Measurements from ENCODE around the gene ARV1. TPM values are rescaled to one million over a fixed set of nuclear protein-coding genes. Genes with fewer than 3 reads are reported as not detected.
A peak's percentile ranks its signal among the peaks of the same experiment; 100 is the strongest.

ARV1 gene
- total and polyA plus RNA-seq, 2 of the 13 experiments (the other 11 are each of a cell fraction or from before 2014, with no cell fraction given), result 13.0 to 15.2 TPM

GRCh38 chr1:231039161-231040018 lies 60.5 kb downstream of the ARV1 start:
- BruUV-seq (replicated peaks), result no TSS peak
- no peaks in the 10 kb centered on the region for H4K20me1 ChIP-seq (ENCODE audit: insufficient read depth, low read length)
- no peak for DNase-seq (ENCODE audit: low spot score)
- H3K9ac ChIP-seq (ENCODE audit: insufficient read depth, low read depth, low read length), result 0 out of 2 replicates have a peak overlapping the region, but pooled peaks have one; percentile 29
- CTCF ChIA-PET (ENCODE audit: low intra/inter-chr PET ratio, low total read pairs), result no interaction called here
- intact Hi-C loops (cut with micrococcal nuclease; ENCODE audit: unreplicated experiment) (no loop called here), in situ Hi-C loops (cut with HindIII; ENCODE audit: extremely low pct_ligation_motif_present, low pct_unique_long_range_greater_than_20kb) (no loop called here)
- H3K27me3 ChIP-seq (ENCODE audit: control insufficient read depth in 1 of 2, insufficient read depth in 2 of 2, low read length in 2 of 2), result peaks cover 7 to 43% of the 10 kb centered on the region in 2 experiments
- H3K9me3 ChIP-seq (ENCODE audit: low read length), result peaks cover 2% of the 10 kb centered on the region
- H3K4me2 ChIP-seq (ENCODE audit: low read depth, low read length), result peak overlapping the region; percentile 91
- ATAC-seq, result peak; percentile 68
- no peak for FAIRE-seq
- WGBS (ENCODE audit: low lambda C conversion rate), result no CpG with 5 or more reads among the region's 91 CpGs
- peak overlapping the region; percentile 52 to 73 (median 62); a peak in 5 of 6 replicates for H3K4me3 ChIP-seq (replicated peaks in 1 of 3; ENCODE audit: insufficient read depth in 1 of 3, low read depth in 2 of 3, low read length in 3 of 3)
- no peak overlapping the region for H2AFZ ChIP-seq (ENCODE audit: low read length)
- H3K79me2 ChIP-seq (ENCODE audit: insufficient read depth, low read length), result no peaks in the 10 kb centered on the region
- POLR2A ChIA-PET, result no interaction called here
- H3K27ac ChIP-seq (ENCODE audit: extremely low read length, insufficient read depth, low read length), result no peak overlapping the region
- H3K4me1 ChIP-seq (ENCODE audit: insufficient read depth, low read length), result peaks cover 18% of the 10 kb centered on the region
- no peaks in the 10 kb centered on the region for H3K36me3 ChIP-seq (replicated peaks in 1 of 2; ENCODE audit: control insufficient read depth in 1 of 2, insufficient read depth in 2 of 2, low read length in 2 of 2)
- TF ChIP-seq, protein P1, sequence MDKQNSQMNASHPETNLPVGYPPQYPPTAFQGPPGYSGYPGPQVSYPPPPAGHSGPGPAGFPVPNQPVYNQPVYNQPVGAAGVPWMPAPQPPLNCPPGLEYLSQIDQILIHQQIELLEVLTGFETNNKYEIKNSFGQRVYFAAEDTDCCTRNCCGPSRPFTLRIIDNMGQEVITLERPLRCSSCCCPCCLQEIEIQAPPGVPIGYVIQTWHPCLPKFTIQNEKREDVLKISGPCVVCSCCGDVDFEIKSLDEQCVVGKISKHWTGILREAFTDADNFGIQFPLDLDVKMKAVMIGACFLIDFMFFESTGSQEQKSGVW (CRISPR knock-in tag; IDR thresholded peaks at IDR 0.05; ENCODE audit: borderline replicate concordance), result no peak
- TF ChIP-seq, protein P2, sequence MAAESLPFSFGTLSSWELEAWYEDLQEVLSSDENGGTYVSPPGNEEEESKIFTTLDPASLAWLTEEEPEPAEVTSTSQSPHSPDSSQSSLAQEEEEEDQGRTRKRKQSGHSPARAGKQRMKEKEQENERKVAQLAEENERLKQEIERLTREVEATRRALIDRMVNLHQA (CRISPR knock-in tag; IDR thresholded peaks at IDR 0.05), result no peak
- TF ChIP-seq ZNF569 (CRISPR knock-in tag; IDR thresholded peaks at IDR 0.05; ENCODE audit: borderline replicate concordance) (no peak), BORCS8-MEF2B (CRISPR knock-in tag; IDR thresholded peaks at IDR 0.05) (0 out of 2 replicates have a peak, but pooled peaks have one; percentile 37), DMAP1 (CRISPR knock-in tag; IDR thresholded peaks at IDR 0.05) (no peak), ZXDC (CRISPR knock-in tag; IDR thresholded peaks at IDR 0.05) (no peak), CBFB (CRISPR knock-in tag; IDR thresholded peaks at IDR 0.05) (no peak), ZSCAN20 (CRISPR knock-in tag; IDR thresholded peaks at IDR 0.05; ENCODE audit: borderline replicate concordance) (0 out of 2 replicates have a peak, but pooled peaks have one; percentile 46), ELF3 (CRISPR knock-in tag; IDR thresholded peaks at IDR 0.05) (no peak), HNRNPLL (IDR thresholded peaks at IDR 0.05; ENCODE audit: low read depth, low read length, poor library complexity, severe bottlenecking) (peak; percentile 12), ZFX (CRISPR knock-in tag; IDR thresholded peaks at IDR 0.05; ENCODE audit: low read depth) (no peak), ZNF33B (CRISPR knock-in tag; IDR thresholded peaks at IDR 0.05) (no peak), HES4 (CRISPR knock-in tag; IDR thresholded peaks at IDR 0.05; ENCODE audit: borderline replicate concordance) (0 out of 2 replicates have a peak, but pooled peaks have one; percentile 25), NFKB2 (CRISPR knock-in tag; IDR thresholded peaks at IDR 0.05; ENCODE audit: borderline replicate concordance) (no peak), BCL3 (CRISPR knock-in tag; IDR thresholded peaks at IDR 0.05) (no peak), KDM2A (CRISPR knock-in tag; IDR thresholded peaks at IDR 0.05; ENCODE audit: borderline replicate concordance, low read depth) (no peak), FOXP1 (IDR thresholded peaks at IDR 0.05) (no peak), FOXP1 (CRISPR knock-in tag; IDR thresholded peaks at IDR 0.05) (no peak)

Measured in HepG2 (cell line).